ENCODE results near the gene CRYBB2.

GRCh38 chr22:25213221-25213620 is 6.2 kb upstream of the CRYBB2 start:
- no peak for TF ChIP-seq CTCF (IDR thresholded peaks at IDR 0.05)
- TF ChIP-seq POLR2A (IDR thresholded peaks at IDR 0.05) = no peak
- no peak for TF ChIP-seq EP300 (IDR thresholded peaks at IDR 0.05)

Data from tibial nerve (tissue), 4 donors.